Chondrocyte (in vitro differentiated cells): ENCODE results near the gene SRD5A1. TPM values are rescaled to one million over a fixed set of nuclear protein-coding genes. Genes with fewer than 3 reads are reported as not detected.

Experiments used
- DNase-seq: peaks from one replicate; pipeline ENCODE4 v3.0.0; 2021; ENCODE audit warnings: mixed read lengths, low spot score
- H3K27ac Mint-ChIP-seq: one replicate; pipeline ENCODE4 v1.8.0; 2021; ENCODE audit warnings: mild to moderate bottlenecking, moderate library complexity, mixed read lengths; ENCODE audit not compliant: unreplicated experiment
- H3K27me3 Mint-ChIP-seq: 2 replicates; pipeline ENCODE4 v1.8.0; 2021; ENCODE audit warnings: low read depth, mixed read lengths
- H3K36me3 Mint-ChIP-seq: 2 replicates; pipeline ENCODE4 v1.8.0; 2021; ENCODE audit warnings: low read depth, mixed read lengths
- H3K4me1 Mint-ChIP-seq: 2 replicates; pipeline ENCODE4 v1.8.0; 2021; ENCODE audit warnings: low read depth, mild to moderate bottlenecking, mixed read lengths
- H3K4me3 Mint-ChIP-seq: one replicate; pipeline ENCODE4 v1.8.0; 2021; ENCODE audit warnings: mild to moderate bottlenecking, moderate library complexity, mixed read lengths; ENCODE audit not compliant: unreplicated experiment
- H3K9me3 Mint-ChIP-seq: 2 replicates; pipeline ENCODE4 v1.8.0; 2021; ENCODE audit warnings: low read depth, mixed read lengths
- total RNA-seq: library from RNA; stranded (reverse); gene quantifications from 3 replicates; pipeline ENCODE4 v1.2.1, GENCODE V29; 2021
- TF ChIP-seq, protein P1 (sequence below): fragments of 200-600 bp; sonication (generic); IDR thresholded peaks from 2 replicates; pipeline ENCODE4 v1.5.0; 2021; ENCODE audit warnings: antibody characterized with exemption, mild to moderate bottlenecking, moderate library complexity

SRD5A1 gene
- total RNA-seq, 1 donor from 2014 or later = 32.3 TPM

- peak overlapping the region; percentile 55 for H3K4me3 Mint-ChIP-seq
- H3K27ac Mint-ChIP-seq = peak overlapping the region; percentile 96
- DNase-seq = no peak
- H3K9me3 Mint-ChIP-seq = no peaks in the 10 kb centered on the region
- TF ChIP-seq, protein P1, sequence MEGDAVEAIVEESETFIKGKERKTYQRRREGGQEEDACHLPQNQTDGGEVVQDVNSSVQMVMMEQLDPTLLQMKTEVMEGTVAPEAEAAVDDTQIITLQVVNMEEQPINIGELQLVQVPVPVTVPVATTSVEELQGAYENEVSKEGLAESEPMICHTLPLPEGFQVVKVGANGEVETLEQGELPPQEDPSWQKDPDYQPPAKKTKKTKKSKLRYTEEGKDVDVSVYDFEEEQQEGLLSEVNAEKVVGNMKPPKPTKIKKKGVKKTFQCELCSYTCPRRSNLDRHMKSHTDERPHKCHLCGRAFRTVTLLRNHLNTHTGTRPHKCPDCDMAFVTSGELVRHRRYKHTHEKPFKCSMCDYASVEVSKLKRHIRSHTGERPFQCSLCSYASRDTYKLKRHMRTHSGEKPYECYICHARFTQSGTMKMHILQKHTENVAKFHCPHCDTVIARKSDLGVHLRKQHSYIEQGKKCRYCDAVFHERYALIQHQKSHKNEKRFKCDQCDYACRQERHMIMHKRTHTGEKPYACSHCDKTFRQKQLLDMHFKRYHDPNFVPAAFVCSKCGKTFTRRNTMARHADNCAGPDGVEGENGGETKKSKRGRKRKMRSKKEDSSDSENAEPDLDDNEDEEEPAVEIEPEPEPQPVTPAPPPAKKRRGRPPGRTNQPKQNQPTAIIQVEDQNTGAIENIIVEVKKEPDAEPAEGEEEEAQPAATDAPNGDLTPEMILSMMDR = no peak
- H3K4me1 Mint-ChIP-seq = peaks cover 42% of the 10 kb centered on the region
- H3K27me3 Mint-ChIP-seq = peaks cover 5% of the 10 kb centered on the region
- H3K36me3 Mint-ChIP-seq = peaks cover 2% of the 10 kb centered on the region
Observed at GRCh38 chr5:6704361-6704851, 71.2 kb downstream of the SRD5A1 start.

DNA sequence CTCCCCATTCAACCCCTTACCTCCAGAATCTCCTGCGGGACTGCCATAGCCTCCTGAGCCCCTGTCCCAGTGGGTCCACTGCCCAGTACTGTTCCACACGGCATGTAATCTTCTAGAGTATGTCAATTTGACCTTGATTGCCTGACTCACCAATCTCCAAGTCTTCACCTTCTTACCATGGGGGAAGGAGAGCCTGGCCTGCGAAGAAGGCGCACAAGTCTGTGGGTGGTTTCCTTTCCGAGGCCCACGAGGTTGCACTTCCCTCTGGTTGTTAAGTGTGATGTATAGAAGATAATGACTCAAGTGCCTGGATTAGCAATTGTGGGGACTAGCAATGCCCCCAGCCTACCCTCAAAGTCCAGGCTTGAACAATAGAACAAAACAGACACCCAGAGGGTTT, 71.8 kb downstream of the SRD5A1 start:
- Mint-ChIP-seq H3K36me3 (peaks cover 2% of the 10 kb centered on the region), H3K27me3 (peaks cover 3% of the 10 kb centered on the region), H3K27ac (peak overlapping the region; percentile 96), H3K9me3 (no peaks in the 10 kb centered on the region), H3K4me1 (peaks cover 42% of the 10 kb centered on the region), H3K4me3 (peak overlapping the region; percentile 55)
- TF ChIP-seq, protein P1 = no peak
- no peak for DNase-seq

DNA sequence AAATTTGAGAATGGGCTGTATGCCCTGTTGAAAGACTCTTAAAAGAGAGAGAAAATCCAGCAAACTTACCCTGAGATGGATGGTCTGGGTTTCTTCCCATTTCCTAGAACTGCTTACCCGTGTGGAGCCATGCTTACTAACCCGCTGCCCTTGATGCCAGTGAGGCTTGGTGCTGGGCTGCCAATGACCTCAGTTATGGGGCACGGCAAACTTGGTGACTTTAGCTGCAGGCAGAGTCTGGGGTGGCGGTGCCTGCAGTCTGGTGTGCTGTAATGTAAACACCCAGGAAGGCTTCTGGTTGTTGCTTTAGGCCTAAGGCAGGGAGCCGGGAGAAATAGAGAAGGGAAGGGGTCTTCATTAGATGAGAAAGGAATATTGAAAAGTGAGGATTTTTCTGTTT, 72.7 kb downstream of the SRD5A1 start:
- H3K27ac Mint-ChIP-seq = peak overlapping the region; percentile 65
- peak overlapping the region; percentile 14 for H3K4me3 Mint-ChIP-seq
- H3K27me3 Mint-ChIP-seq = no peaks in the 10 kb centered on the region
- no peaks in the 10 kb centered on the region for H3K9me3 Mint-ChIP-seq
- no peak for DNase-seq
- peaks cover 42% of the 10 kb centered on the region for H3K4me1 Mint-ChIP-seq
- H3K36me3 Mint-ChIP-seq = no peaks in the 10 kb centered on the region
- TF ChIP-seq, protein P1 = no peak

- no peaks in the 10 kb centered on the region for H3K36me3 Mint-ChIP-seq
- H3K4me3 Mint-ChIP-seq = no peak overlapping the region
- H3K27ac Mint-ChIP-seq = no peak overlapping the region
- TF ChIP-seq, protein P1 = no peak
- no peaks in the 10 kb centered on the region for H3K27me3 Mint-ChIP-seq
- DNase-seq = no peak
- no peaks in the 10 kb centered on the region for H3K9me3 Mint-ChIP-seq
- peaks cover 50% of the 10 kb centered on the region for H3K4me1 Mint-ChIP-seq
Observed at GRCh38 chr5:6707852-6708251, 74.6 kb downstream of the SRD5A1 start.

- no peaks in the 10 kb centered on the region for H3K27me3 Mint-ChIP-seq
- DNase-seq = no peak
- H3K36me3 Mint-ChIP-seq = no peaks in the 10 kb centered on the region
- TF ChIP-seq, protein P1 = no peak
- H3K4me3 Mint-ChIP-seq = no peak overlapping the region
- no peaks in the 10 kb centered on the region for H3K9me3 Mint-ChIP-seq
- no peak overlapping the region for H3K27ac Mint-ChIP-seq
- peaks cover 46% of the 10 kb centered on the region for H3K4me1 Mint-ChIP-seq
Observed at GRCh38 chr5:6708814-6709213, 75.6 kb downstream of the SRD5A1 start.
